SU-DHL-6 (cell line): Measurements from ENCODE around the gene BTBD1.
A peak's percentile ranks its signal among the peaks of the same experiment; 100 is the strongest.

Experiments
- H2AFZ ChIP-seq: fragments of 200-600 bp; sonication (generic); 2 replicates; pipeline ENCODE4 v1.6.1; 2014; ENCODE audit warnings: low read depth, mild to moderate bottlenecking, moderate library complexity, mixed read lengths, antibody characterized with exemption, low read length; ENCODE audit not compliant: severe bottlenecking
- H3F3A ChIP-seq: fragments of 200-600 bp; shearing (Covaris generic); 2 replicates; pipeline ENCODE4 v1.6.0; 2016; ENCODE audit warnings: antibody characterized with exemption, mild to moderate bottlenecking; ENCODE audit not compliant: insufficient read depth
- H3K27ac ChIP-seq: fragments of 200-600 bp; sonication (generic); 2 replicates; pipeline ENCODE4 v1.5.1; 2016; ENCODE audit warnings: low read depth, mild to moderate bottlenecking, low read length, moderate library complexity, mixed read lengths
- H3K27me3 ChIP-seq: fragments of 200-600 bp; sonication (generic), shearing (Covaris generic); 2 replicates; pipeline ENCODE4 v1.6.0; 2014; ENCODE audit warnings: mild to moderate bottlenecking, low read length
- H3K36me3 ChIP-seq: fragments of 200-600 bp; sonication (generic); 2 replicates; pipeline ENCODE4 v1.6.1; 2014; ENCODE audit warnings: mild to moderate bottlenecking, low read length, mixed read lengths
- H3K4me2 ChIP-seq: fragments of 300-600, 200-600 bp; shearing (Covaris generic), sonication (generic); 2 replicates; pipeline ENCODE4 v1.6.0; 2014; ENCODE audit warnings: low read length, low read depth, mild to moderate bottlenecking; ENCODE audit not compliant: poor library complexity, severe bottlenecking
- H3K4me3 ChIP-seq: fragments of 200-600 bp; sonication (generic); 2 replicates; pipeline ENCODE4 v1.5.1; 2014; ENCODE audit warnings: antibody characterized with exemption, low read length, mild to moderate bottlenecking, mixed read lengths; ENCODE audit not compliant: insufficient read depth, poor library complexity, severe bottlenecking
- H3K79me2 ChIP-seq: fragments of 200-600 bp; sonication (generic); 2 replicates; pipeline ENCODE4 v1.6.1; 2014; ENCODE audit warnings: mild to moderate bottlenecking, low read length, moderate library complexity; ENCODE audit not compliant: insufficient read depth
- H3K9ac ChIP-seq: fragments of 200-600 bp; sonication (generic); 2 replicates; pipeline ENCODE4 v1.7.0; 2014; ENCODE audit warnings: mild to moderate bottlenecking, low read length
- H3K9me2 ChIP-seq: fragments of 200-600 bp; sonication (generic); replicated peaks from 2 replicates; pipeline ENCODE4 v1.6.1; 2014; ENCODE audit warnings: low read length; ENCODE audit not compliant: insufficient read depth
- H3K9me3 ChIP-seq: fragments of 200-600 bp; sonication (generic); 2 replicates; pipeline ENCODE4 v1.6.1; 2014; ENCODE audit warnings: low read length, mixed read lengths; ENCODE audit not compliant: insufficient read depth
- H4K20me1 ChIP-seq: fragments of 200-600 bp; sonication (generic); 2 replicates; pipeline ENCODE4 v1.6.1; 2014; ENCODE audit warnings: low read depth, mild to moderate bottlenecking, antibody characterized with exemption, low read length, moderate library complexity, mixed read lengths
- EZH2phosphoT487 ChIP-seq: fragments of 200-600 bp; sonication (generic), shearing (Covaris generic); conservative IDR thresholded peaks from 2 replicates; pipeline ENCODE4 v1.6.1; 2018; ENCODE audit warnings: mild to moderate bottlenecking, antibody characterized with exemption, low read length, moderate library complexity, mixed read lengths
- TF ChIP-seq, protein P1 (sequence below): fragments of 200-600 bp; sonication (generic); IDR thresholded peaks from one replicate; pipeline ENCODE4 v1.5.1; 2017; ENCODE audit warnings: antibody characterized with exemption, mild to moderate bottlenecking, low read length, moderate library complexity; ENCODE audit not compliant: insufficient read depth, poor library complexity, severe bottlenecking

The BTBD1 gene

DNA sequence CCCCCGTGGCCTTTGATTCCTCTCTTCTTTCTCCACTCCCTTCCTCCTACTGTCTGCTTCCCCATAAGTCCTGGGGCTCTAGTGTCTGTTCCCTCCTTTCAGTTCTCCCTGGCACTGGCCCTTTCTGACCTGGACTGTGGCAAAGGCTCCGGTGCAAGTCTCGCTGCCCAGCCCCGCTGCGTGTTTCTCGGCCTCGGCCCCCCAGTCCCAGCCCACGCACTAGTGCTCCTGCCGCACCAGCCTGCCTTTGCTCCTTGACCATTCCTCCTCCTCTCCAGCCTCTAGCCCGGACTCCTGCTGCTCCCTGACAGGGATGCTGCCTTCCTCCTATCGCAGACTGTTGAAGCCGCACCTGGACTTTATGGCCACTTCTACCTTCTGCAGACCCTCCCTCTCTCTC, 42.5 kb upstream of the BTBD1 start:
- Histone ChIP-seq H3K9me2 (no peaks in the 10 kb centered on the region), H3K36me3 (no peaks in the 10 kb centered on the region), H3K4me3 (no peak overlapping the region), H3K79me2 (no peaks in the 10 kb centered on the region), H3K9ac (no peak overlapping the region), H3F3A (no peaks in the 10 kb centered on the region), H3K4me2 (no peak overlapping the region), H3K27ac (no peak overlapping the region), H3K27me3 (no peaks in the 10 kb centered on the region), H3K9me3 (no peaks in the 10 kb centered on the region), H4K20me1 (no peaks in the 10 kb centered on the region), H2AFZ (no peak overlapping the region)
- no peak for TF ChIP-seq EZH2phosphoT487
- TF ChIP-seq, protein P1, sequence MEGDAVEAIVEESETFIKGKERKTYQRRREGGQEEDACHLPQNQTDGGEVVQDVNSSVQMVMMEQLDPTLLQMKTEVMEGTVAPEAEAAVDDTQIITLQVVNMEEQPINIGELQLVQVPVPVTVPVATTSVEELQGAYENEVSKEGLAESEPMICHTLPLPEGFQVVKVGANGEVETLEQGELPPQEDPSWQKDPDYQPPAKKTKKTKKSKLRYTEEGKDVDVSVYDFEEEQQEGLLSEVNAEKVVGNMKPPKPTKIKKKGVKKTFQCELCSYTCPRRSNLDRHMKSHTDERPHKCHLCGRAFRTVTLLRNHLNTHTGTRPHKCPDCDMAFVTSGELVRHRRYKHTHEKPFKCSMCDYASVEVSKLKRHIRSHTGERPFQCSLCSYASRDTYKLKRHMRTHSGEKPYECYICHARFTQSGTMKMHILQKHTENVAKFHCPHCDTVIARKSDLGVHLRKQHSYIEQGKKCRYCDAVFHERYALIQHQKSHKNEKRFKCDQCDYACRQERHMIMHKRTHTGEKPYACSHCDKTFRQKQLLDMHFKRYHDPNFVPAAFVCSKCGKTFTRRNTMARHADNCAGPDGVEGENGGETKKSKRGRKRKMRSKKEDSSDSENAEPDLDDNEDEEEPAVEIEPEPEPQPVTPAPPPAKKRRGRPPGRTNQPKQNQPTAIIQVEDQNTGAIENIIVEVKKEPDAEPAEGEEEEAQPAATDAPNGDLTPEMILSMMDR, result no peak

DNA sequence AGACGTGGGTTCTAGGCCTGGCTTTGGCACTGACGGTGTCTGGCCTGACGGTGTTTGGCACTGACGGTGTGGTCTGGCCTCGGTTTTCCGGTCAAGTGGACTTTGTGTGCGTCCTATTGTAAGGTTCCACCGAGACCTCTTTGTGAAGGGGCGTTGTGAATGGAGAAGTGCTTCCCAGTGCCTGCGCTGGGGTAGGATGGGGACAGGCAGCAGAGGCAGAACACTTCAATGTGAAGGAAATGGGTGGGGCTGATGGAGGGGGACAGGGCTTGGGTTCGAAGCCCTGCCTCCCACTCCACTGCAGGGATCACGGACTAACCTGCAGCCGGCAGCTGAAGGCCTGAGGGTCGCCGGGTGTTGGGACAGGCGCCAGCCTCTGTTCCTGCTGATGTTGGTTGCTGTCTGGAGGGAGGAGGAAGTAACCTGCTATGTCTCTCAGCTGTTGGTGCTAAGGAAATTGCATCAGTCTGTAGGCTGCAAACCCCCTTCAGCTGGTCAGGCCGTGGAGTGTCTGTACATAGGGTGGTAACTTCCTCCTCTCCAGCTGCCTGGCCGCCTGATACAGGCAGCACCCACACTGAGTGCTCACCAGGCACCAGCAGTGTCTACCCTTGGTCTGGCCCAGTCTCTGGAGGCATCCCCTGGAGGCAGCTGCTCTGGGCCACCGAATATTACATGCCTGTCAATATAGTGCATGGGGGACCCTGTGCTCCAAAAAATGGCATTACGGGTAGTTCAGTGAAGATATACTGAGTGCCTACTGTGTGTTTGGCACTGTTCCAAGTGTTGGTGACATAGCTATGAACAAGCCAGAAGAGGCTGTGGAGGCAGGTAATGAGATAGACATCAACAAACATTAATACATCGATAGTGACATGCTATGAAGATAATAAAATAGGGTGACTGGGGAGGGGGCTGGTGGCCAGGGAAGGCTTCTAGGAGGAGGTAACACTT, 41.5 kb upstream of the BTBD1 start:
- Histone ChIP-seq H3K4me2 (peak overlapping the region; percentile 16), H3K9me3 (no peaks in the 10 kb centered on the region), H3K36me3 (no peaks in the 10 kb centered on the region), H3K9me2 (no peaks in the 10 kb centered on the region), H4K20me1 (no peaks in the 10 kb centered on the region), H3K79me2 (no peaks in the 10 kb centered on the region), H3K27ac (no peak overlapping the region), H3K27me3 (no peaks in the 10 kb centered on the region), H3K9ac (peak overlapping the region; percentile 17; the same call in 1 of the 2 replicates), H3K4me3 (no peak overlapping the region), H2AFZ (peak overlapping the region; percentile 12), H3F3A (no peaks in the 10 kb centered on the region)
- TF ChIP-seq, protein P1, result no peak
- no peak for TF ChIP-seq EZH2phosphoT487

DNA sequence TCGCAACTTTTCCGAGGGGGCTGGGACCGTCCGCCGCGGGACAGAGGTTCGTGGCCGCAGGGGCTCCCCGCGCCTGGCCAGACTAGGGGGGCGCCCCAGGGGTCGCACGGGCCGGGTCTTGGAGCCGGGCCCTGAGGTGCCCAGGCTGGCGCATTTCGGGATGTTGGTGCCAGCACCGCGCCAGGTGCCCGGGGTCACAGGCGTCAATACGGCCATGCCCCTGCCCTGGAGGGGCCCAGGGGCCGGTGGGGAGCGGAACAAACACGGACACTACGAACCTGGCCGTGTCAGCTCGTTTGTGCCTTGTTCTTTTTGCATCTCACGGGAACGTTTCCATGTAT, 40.8 kb upstream of the BTBD1 start:
- Histone ChIP-seq H3K4me2 (no peak overlapping the region), H3K9me3 (no peaks in the 10 kb centered on the region), H4K20me1 (no peaks in the 10 kb centered on the region), H3K9me2 (no peaks in the 10 kb centered on the region), H3K9ac (no peak overlapping the region), H3K79me2 (no peaks in the 10 kb centered on the region), H3F3A (no peaks in the 10 kb centered on the region), H2AFZ (peak overlapping the region; percentile 12), H3K4me3 (no peak overlapping the region), H3K27me3 (no peaks in the 10 kb centered on the region), H3K36me3 (no peaks in the 10 kb centered on the region), H3K27ac (no peak overlapping the region)
- TF ChIP-seq, protein P1, result no peak
- no peak for TF ChIP-seq EZH2phosphoT487
